GM21526 (cell line): ENCODE measurements around the gene MB21D2.
A peak's percentile ranks its signal among the peaks of the same experiment; 100 is the strongest.

Source experiments
- ATAC-seq: cut with Tn5 transposase; IDR thresholded peaks from one replicate; pipeline ENCODE4 v1.9.1; 2021; ENCODE audit warnings: moderate library complexity; ENCODE audit not compliant: unreplicated experiment, low FRiP score

Gene MB21D2

GRCh38 chr3:192894676-192895075, 23.0 kb downstream of the MB21D2 start:
- no peak for ATAC-seq

GRCh38 chr3:192892981-192893700, 24.5 kb downstream of the MB21D2 start:
- peak; percentile 95 for ATAC-seq

GRCh38 chr3:192890347-192891335, 27.0 kb downstream of the MB21D2 start:
- ATAC-seq = no peak

- no peak for ATAC-seq
Observed at GRCh38 chr3:192889679-192890078, 28.0 kb downstream of the MB21D2 start.

GRCh38 chr3:192888190-192888589, 29.5 kb downstream of the MB21D2 start:
- ATAC-seq = no peak

GRCh38 chr3:192887701-192888100, 30.0 kb downstream of the MB21D2 start:
- no peak for ATAC-seq

- ATAC-seq = no peak
Observed at GRCh38 chr3:192887047-192887446, 30.6 kb downstream of the MB21D2 start.

- ATAC-seq = no peak
Observed at GRCh38 chr3:192884777-192885773, 32.6 kb downstream of the MB21D2 start.

GRCh38 chr3:192883512-192883911, 34.1 kb downstream of the MB21D2 start:
- ATAC-seq = no peak

- no peak for ATAC-seq
Observed at GRCh38 chr3:192881159-192881786, 36.4 kb downstream of the MB21D2 start.

GRCh38 chr3:192880313-192880712, 37.3 kb downstream of the MB21D2 start:
- no peak for ATAC-seq

- no peak for ATAC-seq
Observed at GRCh38 chr3:192879346-192880031, 38.2 kb downstream of the MB21D2 start.

GRCh38 chr3:192875971-192876565, 41.6 kb downstream of the MB21D2 start:
- no peak for ATAC-seq

GRCh38 chr3:192870822-192871221, 46.8 kb downstream of the MB21D2 start:
- no peak for ATAC-seq

- ATAC-seq = no peak
Observed at GRCh38 chr3:192869131-192870031, 48.3 kb downstream of the MB21D2 start.

- no peak for ATAC-seq
Observed at GRCh38 chr3:192867645-192868044, 50.0 kb downstream of the MB21D2 start.

GRCh38 chr3:192866804-192867203, 50.9 kb downstream of the MB21D2 start:
- no peak for ATAC-seq

GRCh38 chr3:192864941-192865340, 52.7 kb downstream of the MB21D2 start:
- peak; percentile 90 for ATAC-seq
